HCT116 (cell line): ENCODE data around the gene PLXNB3. TPM values are rescaled to one million over a fixed set of nuclear protein-coding genes. Genes with fewer than 3 reads are reported as not detected.
"Not testable (repeated sequence)": the region's sequence is repeated elsewhere in the genome, so short reads cannot be mapped to it uniquely, and the experiment has no call there.

ENCODE experiments used
- ATAC-seq: fragments of 200-7000 bp; cut with Tn5 transposase; 2 replicates; pipeline ENCODE4 v1.9.1; 2020; ENCODE audit warnings: mild to moderate bottlenecking, moderate library complexity
- BruUV-seq: library from RNA; stranded (reverse); fragments of 400-500 nt; replicated peaks from 2 replicates; lab custom pipeline; 2021; lab: Mats Ljungman, UMichigan
- CTCF ChIA-PET: fragments of 300-600 bp; sonication (Branson Sonifier 250); formaldehyde crosslinking; loops from one replicate; lab custom pipeline; 2021; ENCODE audit warnings: antibody characterized with exemption; lab: Charles Lee
- POLR2A ChIA-PET: fragments of 300-600, 350-600 bp; sonication (Branson Sonifier 250); formaldehyde crosslinking; loops from one replicate; lab custom pipeline; 2021; ENCODE audit warnings: antibody characterized with exemption; lab: Charles Lee
- RAD21 ChIA-PET, 2 experiments: fragments of 300-600 bp; sonication (Branson Sonifier 250); formaldehyde crosslinking; loops; one replicate each; lab custom pipeline; 2023; ENCODE audit warnings: low total read pairs in 2 of 2; ENCODE audit not compliant: uncharacterized antibody in 2 of 2, unreplicated experiment in 2 of 2, low non-redundant PET in 1 of 2; lab: Charles Lee
- DNase-seq: peaks from one replicate; pipeline ENCODE4 v3.0.0-alpha.2; 2010; ENCODE audit warnings: low read depth, low spot score
- H2AFZ ChIP-seq: fragments of 200-600 bp; shearing (Covaris generic), sonication (generic); 2 replicates; pipeline ENCODE4 v1.6.1; 2017; ENCODE audit warnings: low read depth, mixed run types, mixed read lengths, antibody characterized with exemption, low read length; ENCODE audit not compliant: poor library complexity, severe bottlenecking
- H3K27ac ChIP-seq: 2 replicates; pipeline ENCODE4 v1.5.1; 2012; ENCODE audit warnings: low read depth, low read length
- H3K27me3 ChIP-seq: fragments of 200-600 bp; sonication (generic); 2 replicates; pipeline ENCODE4 v1.6.1; 2016; ENCODE audit warnings: mixed run types, low read length, mixed read lengths; ENCODE audit not compliant: insufficient read depth
- H3K36me3 ChIP-seq, 2 experiments: fragments of 200-500 bp in 1 of 2; fragments of 200-600 bp in 1 of 2; sonication (Bioruptor generic) in 1 of 2; sonication (generic) in 1 of 2; 2 replicates each; pipeline versions ENCODE4 v1.5.1 to v1.6.1; 2014 to 2016; ENCODE audit warnings: low read length in 2 of 2, inconsistent platforms in 1 of 2, mixed read lengths in 1 of 2, mixed run types in 1 of 2; ENCODE audit not compliant: insufficient read depth in 2 of 2, control insufficient read depth in 1 of 2
- H3K4me1 ChIP-seq, 2 experiments: fragments of 200-600 bp in 1 of 2; sonication (generic) in 1 of 2; 2 replicates each; pipeline versions ENCODE4 v1.5.1 to v1.6.1; 2012 to 2017; ENCODE audit warnings: low read length in 2 of 2, inconsistent platforms in 1 of 2, mild to moderate bottlenecking in 1 of 2, mixed read lengths in 1 of 2, mixed run types in 1 of 2, moderate library complexity in 1 of 2; ENCODE audit not compliant: insufficient read depth in 2 of 2, control insufficient read depth in 1 of 2
- H3K4me2 ChIP-seq: fragments of 200-600 bp; sonication (generic); 2 replicates; pipeline ENCODE4 v1.6.1; 2017; ENCODE audit warnings: mixed run types, low read length, mixed read lengths
- H3K4me3 ChIP-seq, 2 experiments: fragments of 200-600 bp in 1 of 2; sonication (generic) in 1 of 2; replicated peaks in 1 of 2; 2 replicates each; pipeline ENCODE4 v1.5.1; 2011 to 2016; ENCODE audit warnings: low read length in 2 of 2, control low read depth in 1 of 2, low read depth in 1 of 2, mild to moderate bottlenecking in 1 of 2, mixed read lengths in 1 of 2, mixed run types in 1 of 2
- H3K79me2 ChIP-seq: fragments of 200-600 bp; sonication (generic); 2 replicates; pipeline ENCODE4 v1.6.1; 2017; ENCODE audit warnings: mild to moderate bottlenecking, mixed run types, low read length, moderate library complexity, mixed read lengths; ENCODE audit not compliant: insufficient read depth
- H3K9ac ChIP-seq: fragments of 200-600 bp; sonication (generic); 2 replicates; pipeline ENCODE4 v1.6.1; 2016; ENCODE audit warnings: low read length, mixed read lengths
- H3K9me2 ChIP-seq: fragments of 200-600 bp; sonication (generic), shearing (Covaris generic); 2 replicates; pipeline ENCODE4 v1.6.1; 2017; ENCODE audit warnings: mixed run types, mild to moderate bottlenecking, moderate library complexity; ENCODE audit not compliant: insufficient read depth
- H3K9me3 ChIP-seq, 2 experiments: fragments of 200-500 bp in 1 of 2; fragments of 200-600 bp in 1 of 2; sonication (Bioruptor generic) in 1 of 2; sonication (generic) in 1 of 2; 2 replicates each; pipeline ENCODE4 v1.6.1; 2014 to 2017; ENCODE audit warnings: low read length in 2 of 2, mixed read lengths in 2 of 2, inconsistent platforms in 1 of 2, low read depth in 1 of 2, mild to moderate bottlenecking in 1 of 2, mixed run types in 1 of 2, moderate library complexity in 1 of 2; ENCODE audit not compliant: control insufficient read depth in 1 of 2, insufficient read depth in 1 of 2
- H4K20me1 ChIP-seq: fragments of 200-600 bp; sonication (generic), shearing (Covaris generic); 2 replicates; pipeline ENCODE4 v1.6.1; 2017; ENCODE audit warnings: mixed run types, mild to moderate bottlenecking, moderate library complexity; ENCODE audit not compliant: insufficient read depth
- ATF3 ChIP-seq: IDR thresholded peaks from 2 replicates; pipeline ENCODE4 v1.6.1; 2012
- CBX3 ChIP-seq: IDR thresholded peaks from 2 replicates; pipeline ENCODE4 v1.6.1; 2012; ENCODE audit warnings: low read depth
- CTCF ChIP-seq, 3 experiments: fragments of 200-600 bp in 1 of 3; sonication (generic) in 1 of 3; IDR thresholded peaks in 2 of 3; conservative IDR thresholded peaks in 1 of 3; 2 replicates each; pipeline ENCODE4 v1.5.1; 2012 to 2017; ENCODE audit warnings: low read depth in 2 of 3, low read length in 2 of 3, antibody characterized with exemption in 1 of 3, borderline replicate concordance in 1 of 3, control low read depth in 1 of 3, mild to moderate bottlenecking in 1 of 3, mixed read lengths in 1 of 3, mixed run types in 1 of 3, moderate library complexity in 1 of 3; ENCODE audit not compliant: insufficient read depth in 1 of 3
- EGR1 ChIP-seq: IDR thresholded peaks from 2 replicates; pipeline ENCODE4 v1.6.1; 2012; ENCODE audit warnings: low read depth
- EZH2 ChIP-seq: fragments of 200-600 bp; sonication (generic); IDR thresholded peaks from 2 replicates; pipeline ENCODE4 v1.6.1; 2017; ENCODE audit warnings: antibody characterized with exemption, mixed run types
- EZH2phosphoT487 ChIP-seq: fragments of 200-600 bp; IDR thresholded peaks from 2 replicates; pipeline ENCODE4 v1.6.1; 2018; ENCODE audit warnings: antibody characterized with exemption, borderline replicate concordance
- FOSL1 ChIP-seq: IDR thresholded peaks from 2 replicates; pipeline ENCODE4 v1.6.1; 2012; ENCODE audit warnings: low read depth
- MAX ChIP-seq: IDR thresholded peaks from 2 replicates; pipeline ENCODE4 v1.6.1; 2012
- POLR2A ChIP-seq: IDR thresholded peaks from 2 replicates; pipeline ENCODE4 v1.7.0; 2011; ENCODE audit warnings: borderline replicate concordance; ENCODE audit not compliant: insufficient read depth, insufficient read length; ENCODE audit errors: extremely low read depth
- POLR2AphosphoS5 ChIP-seq: IDR thresholded peaks from 2 replicates; pipeline ENCODE4 v1.6.1; 2011; ENCODE audit warnings: mild to moderate bottlenecking, low read depth, low read length, moderate library complexity
- SP1 ChIP-seq: IDR thresholded peaks from 2 replicates; pipeline ENCODE4 v1.6.1; 2012; ENCODE audit warnings: low read depth
- SRF ChIP-seq: IDR thresholded peaks from 2 replicates; pipeline ENCODE4 v1.6.1; 2012; ENCODE audit warnings: low read depth
- TCF7L2 ChIP-seq: IDR thresholded peaks from 2 replicates; pipeline ENCODE4 v1.7.0; 2011; ENCODE audit warnings: borderline replicate concordance, inconsistent platforms; ENCODE audit not compliant: insufficient read depth, insufficient read length; ENCODE audit errors: extremely low read depth
- ZFX ChIP-seq: fragments of 450-650 bp; IDR thresholded peaks from 2 replicates; pipeline ENCODE4 v1.6.1; 2017
- ZNF274 ChIP-seq: fragments of 200-500 bp; sonication (Bioruptor generic); IDR thresholded peaks from 2 replicates; pipeline ENCODE4 v1.6.1; 2014; ENCODE audit warnings: mild to moderate bottlenecking, low read depth, low read length, inconsistent platforms
- intact Hi-C: fragments of 100-400 bp; cut with micrococcal nuclease; formaldehyde crosslinking; loops from 2 replicates; pipeline ENCODE4 v1.10.0; 2022
- total RNA-seq: library from RNA; stranded (reverse); gene quantifications from one replicate; pipeline ENCODE4 v1.2.1, GENCODE V29; 2021; ENCODE audit not compliant: unreplicated experiment

PLXNB3 gene
- total RNA-seq, 1 experiment from 2014 or later, result 4.8 TPM

- H3K4me1 ChIP-seq, H3K79me2 ChIP-seq, RAD21 ChIA-PET, intact Hi-C loops, H3K9me3 ChIP-seq, H2AFZ ChIP-seq, H3K27me3 ChIP-seq, H4K20me1 ChIP-seq, DNase-seq, H3K9me2 ChIP-seq, CTCF ChIA-PET, ATAC-seq, H3K9ac ChIP-seq, H3K4me2 ChIP-seq, BruUV-seq, H3K27ac ChIP-seq, POLR2A ChIA-PET, H3K36me3 ChIP-seq, H3K4me3 ChIP-seq: not testable (repeated sequence)
Observed at GRCh38 chrX:153743468-153744209, 20.4 kb upstream of the PLXNB3 start.

- POLR2A ChIA-PET, result no interaction called here
- DNase-seq, result no peak
- TF ChIP-seq TCF7L2 (no peak), EGR1 (no peak), ATF3 (no peak), POLR2A (no peak), ZNF274 (no peak), CTCF (IDR thresholded peaks at IDR 0.05 in 2 of 3, conservative IDR thresholded peaks at IDR 0.05 in 1 of 3; ENCODE audit: borderline replicate concordance in 1 of 3, insufficient read depth in 1 of 3, low read depth in 2 of 3, low read length in 2 of 3) (no peak), POLR2AphosphoS5 (no peak), FOSL1 (no peak), EZH2phosphoT487 (no peak), SP1 (no peak), EZH2 (no peak), ZFX (no peak), CBX3 (no peak), MAX (no peak), SRF (no peak)
Observed at GRCh38 chrX:153744210-153745066, 19.6 kb upstream of the PLXNB3 start.

More at GRCh38 chrX:153744210-153745066, 19.6 kb upstream of the PLXNB3 start:
- no peak overlapping the region for H3K4me2 ChIP-seq
- H3K27ac ChIP-seq, result no peak overlapping the region
- H3K4me1 ChIP-seq, result no peaks in the 10 kb centered on the region
- no peaks in the 10 kb centered on the region for H3K9me2 ChIP-seq
- no peak for ATAC-seq
- H4K20me1 ChIP-seq, result no peaks in the 10 kb centered on the region
- H3K9ac ChIP-seq, result no peak overlapping the region
- RAD21 ChIA-PET, result no interaction called here
- H3K4me3 ChIP-seq, result no peak overlapping the region
- intact Hi-C loops, result no loop called here
- H3K36me3 ChIP-seq, result no peaks in the 10 kb centered on the region
- no peaks in the 10 kb centered on the region for H3K79me2 ChIP-seq
- no peaks in the 10 kb centered on the region for H3K9me3 ChIP-seq
- BruUV-seq, result no TSS peak
- CTCF ChIA-PET, result no interaction called here
- H3K27me3 ChIP-seq, result no peaks in the 10 kb centered on the region
- no peak overlapping the region for H2AFZ ChIP-seq
